ENCODE results near the gene CHAT.
A peak's percentile ranks its signal among the peaks of the same experiment; 100 is the strongest.

Gene CHAT

DNA sequence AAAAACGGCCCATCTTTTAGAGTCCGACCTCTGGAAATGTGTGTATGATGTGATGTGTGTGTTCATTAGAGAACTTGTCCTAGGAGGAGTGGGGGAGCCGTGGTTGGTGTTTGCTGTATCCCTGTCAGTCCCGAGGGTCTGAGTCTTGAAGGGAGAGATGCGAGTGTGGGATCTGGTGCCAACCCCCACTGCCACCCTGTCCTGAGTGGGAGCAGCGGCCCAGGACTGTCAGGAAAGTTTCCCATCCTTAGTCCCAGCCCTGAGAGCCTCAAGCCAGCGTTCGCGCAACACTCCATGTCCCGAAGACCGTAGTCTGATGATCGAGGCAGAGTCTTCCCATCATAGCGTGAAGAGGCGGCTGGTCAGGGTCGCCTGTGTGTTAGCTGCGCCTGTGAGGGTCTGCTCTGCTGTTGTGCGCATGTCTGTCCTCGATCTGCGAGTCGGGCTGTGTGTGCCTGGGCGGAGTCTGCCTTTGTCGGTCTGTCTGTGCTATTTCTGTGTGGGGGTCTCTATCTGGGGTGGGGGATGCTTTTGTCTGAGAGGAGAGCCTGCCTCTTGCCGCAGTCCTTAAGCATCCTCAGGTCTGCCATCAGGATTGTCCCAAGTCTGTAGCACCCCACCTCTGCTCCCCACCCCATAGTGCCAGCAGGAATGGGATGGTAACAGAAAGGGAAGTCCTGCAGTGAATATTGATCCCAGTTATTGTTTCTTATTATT lies 514 bp upstream of the CHAT start:
- peaks cover 78% of the 10 kb centered on the region for H3K27me3 ChIP-seq (ENCODE audit: insufficient read depth, insufficient read length)
- H3K4me3 ChIP-seq (ENCODE audit: insufficient read length, low read depth) = peak overlapping the region; percentile 24
- no peaks in the 10 kb centered on the region for H3K9me3 ChIP-seq (ENCODE audit: insufficient read depth, low read length)
- no peaks in the 10 kb centered on the region for H3K36me3 ChIP-seq (ENCODE audit: insufficient read depth, insufficient read length, low read length)
- peak overlapping the region; percentile 42 for H3K9ac ChIP-seq (ENCODE audit: insufficient read length, low read depth)
- peaks cover 12% of the 10 kb centered on the region for H3K4me1 ChIP-seq (ENCODE audit: insufficient read depth, insufficient read length)
- no peak for DNase-seq (ENCODE audit: low read depth, low spot score)
- TF ChIP-seq SUZ12 (IDR thresholded peaks at IDR 0.05; ENCODE audit: extremely low read depth, insufficient read depth, insufficient read length) = no peak
- no peak for TF ChIP-seq YY1 (IDR thresholded peaks at IDR 0.05; ENCODE audit: insufficient read depth, insufficient read length)
- TF ChIP-seq ZNF274 (IDR thresholded peaks at IDR 0.05; ENCODE audit: low read depth, low read length) = no peak

DNA sequence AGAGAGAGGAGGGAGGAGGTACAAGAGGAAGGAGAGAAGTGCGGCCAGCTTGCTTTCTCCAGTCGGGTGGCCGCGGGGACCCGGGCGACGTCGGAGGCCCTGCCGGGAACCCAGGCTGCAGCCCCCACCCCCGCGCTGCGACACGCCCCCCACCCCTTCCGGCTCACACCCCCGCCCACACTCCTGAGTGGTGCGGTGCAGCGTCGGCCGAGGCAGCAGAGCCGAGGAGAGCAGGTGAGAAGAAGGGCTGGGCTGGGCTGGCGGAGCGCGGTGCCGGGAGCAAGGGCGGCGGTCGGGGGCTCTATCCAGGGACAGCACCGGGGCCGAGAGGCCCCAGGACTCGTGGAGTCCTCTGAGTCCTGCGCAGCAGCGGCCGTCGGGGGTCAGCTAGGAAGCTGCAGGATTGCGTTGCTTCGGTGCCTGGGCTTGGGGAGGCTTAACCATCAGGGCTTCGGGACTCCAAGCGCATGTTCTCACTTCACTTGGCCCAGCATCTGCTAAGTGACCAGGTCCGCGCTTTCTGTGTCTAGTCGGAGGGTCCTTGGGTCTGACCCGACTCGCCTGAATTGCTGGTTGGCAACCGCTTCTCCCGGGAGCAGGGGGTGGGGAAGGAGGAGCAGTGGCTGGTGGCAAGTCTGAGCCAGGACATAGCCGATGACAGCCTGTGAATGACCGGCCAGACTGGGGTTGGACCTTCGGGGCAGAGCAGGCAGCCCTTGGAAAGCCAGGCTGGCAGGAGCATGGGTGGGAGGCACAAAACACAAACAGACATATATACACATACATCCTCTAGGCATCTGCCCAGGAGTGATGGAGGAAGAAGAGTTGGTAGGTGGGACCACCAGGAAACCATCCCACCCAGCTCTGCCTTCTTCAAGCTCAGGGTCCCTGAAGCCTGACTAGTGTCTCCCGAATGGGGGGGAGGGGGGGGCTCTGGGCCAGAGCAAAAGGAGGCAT lies 683 bp downstream of the CHAT start:
- Histone ChIP-seq H3K27me3 (ENCODE audit: insufficient read depth, insufficient read length) (peaks cover 68% of the 10 kb centered on the region), H3K4me3 (ENCODE audit: insufficient read length, low read depth) (no peak overlapping the region), H3K9ac (ENCODE audit: insufficient read length, low read depth) (no peak overlapping the region), H3K9me3 (ENCODE audit: insufficient read depth, low read length) (no peaks in the 10 kb centered on the region), H3K36me3 (ENCODE audit: insufficient read depth, insufficient read length, low read length) (no peaks in the 10 kb centered on the region), H3K4me1 (ENCODE audit: insufficient read depth, insufficient read length) (peaks cover 9% of the 10 kb centered on the region)
- DNase-seq (ENCODE audit: low read depth, low spot score) = no peak
- TF ChIP-seq ZNF274 (IDR thresholded peaks at IDR 0.05; ENCODE audit: low read depth, low read length) = no peak
- no peak for TF ChIP-seq SUZ12 (IDR thresholded peaks at IDR 0.05; ENCODE audit: extremely low read depth, insufficient read depth, insufficient read length)
- TF ChIP-seq YY1 (IDR thresholded peaks at IDR 0.05; ENCODE audit: insufficient read depth, insufficient read length) = no peak

DNA sequence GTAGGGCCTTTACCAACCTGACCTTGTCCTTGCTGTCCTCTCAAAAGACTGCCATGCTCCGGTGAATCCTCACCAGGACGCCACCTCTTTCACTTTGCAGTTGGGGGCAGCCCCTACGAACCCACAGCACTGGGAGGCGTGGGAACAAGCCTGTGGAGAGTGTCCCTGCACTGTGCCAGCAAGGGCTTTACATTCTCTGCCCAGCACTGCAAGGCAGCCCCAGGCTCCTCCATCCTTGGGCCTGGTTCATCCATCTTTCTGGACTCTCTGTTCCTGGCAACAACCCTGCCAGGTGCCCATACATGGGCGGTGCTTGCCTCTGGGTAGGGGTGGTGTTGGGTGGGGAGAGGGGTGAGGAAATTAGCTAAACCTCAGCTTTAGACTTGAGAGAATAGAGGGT lies 1.4 kb downstream of the CHAT start:
- TF ChIP-seq ZNF274 (IDR thresholded peaks at IDR 0.05; ENCODE audit: low read depth, low read length) (no peak), YY1 (IDR thresholded peaks at IDR 0.05; ENCODE audit: insufficient read depth, insufficient read length) (no peak), SUZ12 (IDR thresholded peaks at IDR 0.05; ENCODE audit: extremely low read depth, insufficient read depth, insufficient read length) (no peak)
- Histone ChIP-seq H3K27me3 (ENCODE audit: insufficient read depth, insufficient read length) (peaks cover 63% of the 10 kb centered on the region), H3K9ac (ENCODE audit: insufficient read length, low read depth) (no peak overlapping the region), H3K36me3 (ENCODE audit: insufficient read depth, insufficient read length, low read length) (no peaks in the 10 kb centered on the region), H3K4me1 (ENCODE audit: insufficient read depth, insufficient read length) (peaks cover 9% of the 10 kb centered on the region), H3K4me3 (ENCODE audit: insufficient read length, low read depth) (no peak overlapping the region), H3K9me3 (ENCODE audit: insufficient read depth, low read length) (no peaks in the 10 kb centered on the region)
- DNase-seq (ENCODE audit: low read depth, low spot score) = no peak

DNA sequence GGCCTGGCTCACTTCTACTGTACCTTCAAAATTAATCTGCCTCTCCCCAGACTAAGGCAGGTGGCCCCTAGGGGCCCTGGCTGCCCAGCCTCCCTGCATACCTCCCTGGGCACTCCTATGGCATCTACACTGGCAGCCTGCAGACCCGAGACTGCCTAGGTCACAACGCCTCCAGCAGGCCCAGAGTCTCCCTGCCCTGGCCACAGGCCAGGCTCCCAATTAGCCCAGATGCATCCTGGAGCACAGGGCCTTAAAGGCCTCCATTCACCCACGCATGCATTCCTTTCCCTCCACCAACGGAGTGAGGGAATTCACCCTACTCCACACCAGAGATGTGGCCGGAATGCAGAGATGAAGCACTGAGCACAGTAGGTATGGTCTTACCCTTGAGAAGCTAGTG lies 1.9 kb downstream of the CHAT start:
- TF ChIP-seq SUZ12 (IDR thresholded peaks at IDR 0.05; ENCODE audit: extremely low read depth, insufficient read depth, insufficient read length) (no peak), YY1 (IDR thresholded peaks at IDR 0.05; ENCODE audit: insufficient read depth, insufficient read length) (no peak), ZNF274 (IDR thresholded peaks at IDR 0.05; ENCODE audit: low read depth, low read length) (no peak)
- Histone ChIP-seq H3K36me3 (ENCODE audit: insufficient read depth, insufficient read length, low read length) (no peaks in the 10 kb centered on the region), H3K27me3 (ENCODE audit: insufficient read depth, insufficient read length) (peaks cover 58% of the 10 kb centered on the region), H3K9me3 (ENCODE audit: insufficient read depth, low read length) (no peaks in the 10 kb centered on the region), H3K4me1 (ENCODE audit: insufficient read depth, insufficient read length) (peaks cover 10% of the 10 kb centered on the region), H3K9ac (ENCODE audit: insufficient read length, low read depth) (no peak overlapping the region), H3K4me3 (ENCODE audit: insufficient read length, low read depth) (no peak overlapping the region)
- no peak for DNase-seq (ENCODE audit: low read depth, low spot score)

GRCh38 chr10:49616421-49617101 lies 2.7 kb downstream of the CHAT start:
- peaks cover 9% of the 10 kb centered on the region for H3K4me1 ChIP-seq (ENCODE audit: insufficient read depth, insufficient read length)
- TF ChIP-seq ZNF274 (IDR thresholded peaks at IDR 0.05; ENCODE audit: low read depth, low read length) = no peak
- TF ChIP-seq SUZ12 (IDR thresholded peaks at IDR 0.05; ENCODE audit: extremely low read depth, insufficient read depth, insufficient read length) = no peak
- no peak for TF ChIP-seq YY1 (IDR thresholded peaks at IDR 0.05; ENCODE audit: insufficient read depth, insufficient read length)
- H3K27me3 ChIP-seq (ENCODE audit: insufficient read depth, insufficient read length) = peaks cover 49% of the 10 kb centered on the region
- H3K9ac ChIP-seq (ENCODE audit: insufficient read length, low read depth) = no peak overlapping the region
- no peak for DNase-seq (ENCODE audit: low read depth, low spot score)
- H3K4me3 ChIP-seq (ENCODE audit: insufficient read length, low read depth) = no peak overlapping the region
- H3K9me3 ChIP-seq (ENCODE audit: insufficient read depth, low read length) = no peaks in the 10 kb centered on the region
- H3K36me3 ChIP-seq (ENCODE audit: insufficient read depth, insufficient read length, low read length) = no peaks in the 10 kb centered on the region

DNA sequence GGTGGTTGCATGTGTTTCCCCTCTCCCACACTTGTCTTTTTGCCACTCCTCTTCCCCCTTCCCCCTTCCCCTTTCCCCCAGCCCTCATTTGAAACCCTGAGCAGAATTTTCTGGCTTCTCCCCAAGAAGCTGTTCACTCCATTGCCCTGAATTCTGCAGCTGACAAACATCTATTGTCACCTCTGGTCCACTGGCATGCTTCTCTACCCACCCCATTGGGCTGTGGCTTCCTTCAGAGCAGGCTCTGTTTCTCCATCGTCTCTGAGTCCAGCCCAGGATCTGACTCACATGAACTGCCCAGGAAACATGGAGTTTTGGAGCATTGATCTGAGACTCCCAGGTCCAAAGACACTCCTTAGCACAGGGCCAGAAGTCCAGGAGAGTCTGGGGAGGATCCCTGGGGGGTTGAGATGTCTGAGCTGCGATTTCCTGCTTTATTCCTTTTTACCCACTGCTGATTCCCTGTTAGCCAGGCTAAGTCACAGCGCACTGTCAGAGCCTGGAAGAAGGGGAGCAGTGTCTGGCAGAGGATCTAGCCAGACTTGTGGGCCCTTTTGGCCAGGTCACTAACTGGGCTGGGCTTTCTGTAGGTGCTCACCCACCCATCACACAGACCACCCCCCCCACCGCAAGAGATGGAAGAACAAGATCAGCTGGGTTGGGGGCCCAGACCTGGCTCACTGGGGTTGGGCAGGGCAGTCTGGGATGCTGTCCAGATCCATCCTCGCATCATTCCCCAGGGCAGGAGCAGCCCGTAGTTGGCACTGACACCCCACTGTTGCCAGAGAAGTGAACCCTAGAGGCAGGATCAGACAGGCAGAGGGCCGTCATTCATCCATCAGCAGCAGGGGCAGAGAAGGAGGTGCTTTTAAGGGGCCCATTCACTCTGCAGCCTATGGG lies 3.5 kb downstream of the CHAT start:
- Histone ChIP-seq H3K27me3 (ENCODE audit: insufficient read depth, insufficient read length) (peaks cover 41% of the 10 kb centered on the region), H3K4me3 (ENCODE audit: insufficient read length, low read depth) (no peak overlapping the region)
- DNase-seq (ENCODE audit: low read depth, low spot score) = no peak

More for the DNA sequence above, 3.5 kb downstream of the CHAT start:
- no peak overlapping the region for H3K9ac ChIP-seq (ENCODE audit: insufficient read length, low read depth)
- no peaks in the 10 kb centered on the region for H3K36me3 ChIP-seq (ENCODE audit: insufficient read depth, insufficient read length, low read length)
- TF ChIP-seq SUZ12 (IDR thresholded peaks at IDR 0.05; ENCODE audit: extremely low read depth, insufficient read depth, insufficient read length) (no peak), ZNF274 (IDR thresholded peaks at IDR 0.05; ENCODE audit: low read depth, low read length) (no peak), YY1 (IDR thresholded peaks at IDR 0.05; ENCODE audit: insufficient read depth, insufficient read length) (no peak)
- no peaks in the 10 kb centered on the region for H3K9me3 ChIP-seq (ENCODE audit: insufficient read depth, low read length)
- peaks cover 9% of the 10 kb centered on the region for H3K4me1 ChIP-seq (ENCODE audit: insufficient read depth, insufficient read length)
